HTR-8/SVneo (cell line): ENCODE measurements around the gene CHRNA5.

Experiments used
- DNase-seq: peaks from one replicate; pipeline ENCODE4 v3.0.0; 2011; ENCODE audit warnings: low spot score, mixed read lengths; ENCODE audit not compliant: insufficient read length
- FAIRE-seq: peaks from 2 replicates; lab custom pipeline; 2011; peaks lifted over from hg19 to GRCh38; lab: Jason Lieb, UNC

Gene CHRNA5

GRCh38 chr15:78618490-78618934 is 53.2 kb downstream of the CHRNA5 start:
- DNase-seq (peak; percentile 87), FAIRE-seq (peak; percentile 82)

GRCh38 chr15:78619022-78619950 is 54.0 kb downstream of the CHRNA5 start:
- FAIRE-seq (no peak), DNase-seq (no peak)

GRCh38 chr15:78620021-78620526 is 54.8 kb downstream of the CHRNA5 start:
- FAIRE-seq (no peak), DNase-seq (no peak)

DNA sequence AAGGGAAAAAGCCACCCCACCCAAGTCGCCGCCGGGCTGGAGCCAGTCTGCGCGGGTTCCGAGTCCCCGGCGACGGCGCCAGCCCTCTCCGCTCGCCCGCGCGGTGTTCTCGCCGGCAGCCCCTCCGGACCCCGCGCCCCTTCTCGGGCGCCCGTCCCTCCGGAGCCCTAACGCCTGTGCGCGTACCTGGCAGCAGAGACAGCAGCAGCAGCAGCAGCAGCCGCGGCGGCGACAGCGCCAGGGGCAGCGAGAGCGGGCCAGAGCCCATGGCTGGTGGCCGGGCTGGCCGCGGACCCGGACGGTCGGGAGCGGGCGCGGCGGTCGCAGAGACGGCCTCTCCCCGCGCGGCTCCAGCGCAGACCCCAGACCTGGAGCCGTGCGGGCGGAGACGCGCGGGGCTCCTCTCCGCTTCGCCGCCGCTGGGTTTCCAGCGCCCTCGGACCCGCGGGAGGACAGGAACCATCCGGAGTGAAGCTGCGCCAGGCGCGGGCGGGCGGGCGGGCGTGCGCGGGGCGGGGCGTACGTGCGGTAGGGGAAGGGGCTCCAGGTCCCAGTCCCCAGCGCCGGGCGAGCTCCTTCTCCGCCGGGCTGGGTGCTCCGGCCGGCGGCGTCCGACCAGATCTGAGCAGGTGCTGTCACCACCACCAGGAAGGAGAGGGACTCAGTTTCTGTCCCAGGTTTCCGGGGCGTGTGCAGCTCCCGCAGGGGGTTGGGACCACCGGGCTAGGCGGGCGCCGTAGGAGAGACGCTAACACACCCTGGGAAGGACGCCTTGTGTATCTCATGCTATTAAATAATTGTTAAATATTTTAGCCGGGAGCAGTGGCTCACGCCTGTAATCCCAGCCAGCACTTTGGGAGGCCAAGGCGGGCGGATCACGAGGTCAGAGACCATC is 55.5 kb downstream of the CHRNA5 start, which contains the start of gene CHRNA3:
CHRNA3 (minus strand) TSS at position 470 of the 895 bp plus-strand sequence; CDS start at position 268, 202 bp downstream.
- FAIRE-seq (no peak), DNase-seq (no peak)

GRCh38 chr15:78621810-78622402 is 56.6 kb downstream of the CHRNA5 start:
- DNase-seq: no peak
- no peak for FAIRE-seq

DNA sequence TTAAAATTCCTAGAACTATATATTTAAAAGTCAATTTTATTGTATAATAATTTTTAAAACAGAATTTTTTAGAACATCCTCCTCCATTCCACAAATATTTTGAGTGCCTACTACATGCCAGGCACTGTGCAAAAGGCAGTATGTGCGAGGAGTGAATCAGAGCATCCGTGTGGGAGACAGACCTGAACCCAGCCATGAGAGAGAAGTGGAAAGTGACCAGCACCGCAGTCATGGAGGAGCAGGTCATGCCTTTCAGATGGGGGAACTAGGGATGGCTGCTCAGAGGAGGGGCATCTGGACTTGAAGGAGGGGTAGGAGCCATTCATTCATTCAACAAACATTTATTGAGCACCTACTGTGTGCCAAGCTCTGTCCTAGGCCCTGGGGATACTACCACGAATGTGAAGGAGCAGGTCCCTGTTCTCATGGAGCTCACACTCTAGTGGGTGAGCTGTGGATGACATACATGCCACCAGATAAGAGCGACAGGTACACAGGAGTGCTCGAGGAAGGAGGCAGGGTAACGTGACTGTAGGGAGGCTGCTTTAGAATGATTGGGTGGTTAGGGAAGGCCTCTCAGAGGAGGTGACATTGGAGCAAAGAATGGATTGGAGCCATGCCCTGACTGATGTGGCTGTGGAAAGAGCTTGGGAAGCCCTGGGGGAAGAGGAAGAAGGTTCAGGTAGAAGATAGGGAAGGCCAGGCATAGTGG is 58.6 kb downstream of the CHRNA5 start:
- DNase-seq (no peak), FAIRE-seq (no peak)

DNA sequence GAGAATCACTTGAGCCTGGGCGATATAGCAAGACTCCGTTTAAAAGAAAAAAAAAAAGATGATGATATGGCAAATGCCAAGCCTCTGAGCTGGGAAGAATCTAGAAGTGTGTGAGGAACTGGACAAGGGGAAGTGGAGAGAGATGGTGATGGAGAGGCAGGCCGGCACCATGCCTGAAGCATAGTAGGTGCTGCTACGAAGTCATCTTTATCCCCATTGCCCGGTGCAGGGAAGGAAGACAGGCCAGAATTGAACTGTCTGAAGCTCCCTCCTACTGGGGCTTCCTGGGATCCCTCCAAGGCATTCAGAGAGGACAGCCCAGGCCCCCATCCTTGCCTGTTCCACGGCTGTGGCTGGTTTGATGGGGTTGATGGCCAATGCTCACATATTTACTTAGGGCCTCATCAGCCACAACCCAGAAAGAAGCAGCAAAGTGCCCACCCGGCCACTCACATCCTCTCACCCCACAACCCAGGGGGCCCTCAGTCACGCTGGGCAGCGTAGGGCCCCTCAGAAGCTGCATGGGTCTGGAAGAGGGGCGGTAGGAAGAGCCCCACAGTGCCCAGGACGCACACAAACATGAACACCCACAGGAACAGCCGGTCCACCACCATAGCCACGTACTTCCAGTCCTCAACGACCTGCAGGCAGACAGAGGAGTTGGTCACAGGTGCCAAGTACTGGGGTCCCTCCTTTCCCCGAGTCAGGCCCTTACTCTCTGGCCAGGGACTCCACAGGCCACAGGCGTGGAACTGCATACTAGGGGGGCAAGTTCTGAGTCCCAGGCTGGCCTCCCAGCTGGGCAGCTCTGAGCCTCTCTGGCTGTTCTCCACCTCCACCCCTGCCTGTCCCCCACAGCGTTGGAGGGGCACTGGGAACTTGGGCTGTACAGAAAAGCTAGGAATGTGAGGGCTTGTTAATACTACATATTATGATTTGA is 59.6 kb downstream of the CHRNA5 start:
- DNase-seq (no peak), FAIRE-seq (no peak)

DNA sequence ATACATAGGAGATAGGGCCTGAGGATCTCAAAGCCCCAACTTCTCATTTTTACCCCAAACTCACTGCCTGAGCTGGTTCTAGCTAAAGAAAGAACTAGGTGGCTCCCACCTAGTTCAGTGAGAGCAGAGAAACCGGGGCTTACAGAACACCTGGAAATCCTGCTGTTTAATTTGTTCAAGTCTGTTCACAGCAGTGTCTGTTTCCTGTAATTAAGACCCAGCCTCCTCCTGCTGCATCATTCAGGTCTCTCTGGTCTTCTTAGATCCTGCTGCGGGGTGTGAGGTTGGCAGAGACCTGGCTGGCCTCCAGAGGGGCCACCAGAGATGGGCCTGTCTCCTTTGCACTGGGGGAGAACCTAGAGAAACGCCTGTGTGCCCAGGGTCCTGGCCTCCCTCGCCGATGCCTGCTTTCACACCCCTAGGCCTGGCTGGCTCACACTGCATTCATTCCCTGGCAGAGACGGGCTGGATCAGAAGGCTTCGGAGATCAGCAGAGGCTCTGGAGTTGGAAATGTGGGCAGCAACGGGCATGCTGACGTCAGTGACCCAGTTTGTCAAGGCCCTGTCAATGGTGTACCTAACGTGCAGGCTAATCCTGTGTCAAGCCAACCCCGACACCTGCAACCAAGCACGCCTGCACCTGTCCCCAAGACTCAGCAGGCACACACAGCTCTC is 60.4 kb downstream of the CHRNA5 start:
- FAIRE-seq: no peak
- DNase-seq: no peak

- FAIRE-seq (no peak), DNase-seq (no peak)
Observed at GRCh38 chr15:78626381-78626995, 61.2 kb downstream of the CHRNA5 start.

DNA sequence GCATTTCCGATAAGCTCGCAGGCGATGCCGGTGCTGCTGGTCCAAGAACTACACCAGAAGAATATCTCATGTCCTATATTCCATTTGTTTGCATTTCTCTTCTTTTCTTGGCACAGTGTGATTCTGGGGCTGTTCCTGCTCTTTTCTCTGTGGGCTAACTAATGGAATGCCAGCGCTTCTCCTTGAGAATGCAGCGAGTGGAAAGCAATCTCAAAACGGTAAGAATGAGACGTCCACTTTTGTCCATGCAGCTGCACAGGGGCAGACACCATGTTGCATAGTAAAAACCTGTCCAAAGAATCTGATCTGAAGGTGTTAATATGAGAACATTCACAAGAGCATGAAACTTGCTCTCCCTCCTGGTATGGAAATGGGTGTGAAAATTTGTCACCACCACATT is 62.0 kb downstream of the CHRNA5 start:
- FAIRE-seq (no peak), DNase-seq (no peak)

GRCh38 chr15:78628227-78628626 is 62.9 kb downstream of the CHRNA5 start:
- FAIRE-seq (no peak), DNase-seq (no peak)

GRCh38 chr15:78629031-78629715 is 63.9 kb downstream of the CHRNA5 start:
- FAIRE-seq: peak; percentile 4
- DNase-seq: no peak

GRCh38 chr15:78629716-78630065 is 64.4 kb downstream of the CHRNA5 start:
- DNase-seq (no peak), FAIRE-seq (no peak)

GRCh38 chr15:78630886-78631633 is 65.7 kb downstream of the CHRNA5 start:
- no peak for DNase-seq
- FAIRE-seq: no peak

DNA sequence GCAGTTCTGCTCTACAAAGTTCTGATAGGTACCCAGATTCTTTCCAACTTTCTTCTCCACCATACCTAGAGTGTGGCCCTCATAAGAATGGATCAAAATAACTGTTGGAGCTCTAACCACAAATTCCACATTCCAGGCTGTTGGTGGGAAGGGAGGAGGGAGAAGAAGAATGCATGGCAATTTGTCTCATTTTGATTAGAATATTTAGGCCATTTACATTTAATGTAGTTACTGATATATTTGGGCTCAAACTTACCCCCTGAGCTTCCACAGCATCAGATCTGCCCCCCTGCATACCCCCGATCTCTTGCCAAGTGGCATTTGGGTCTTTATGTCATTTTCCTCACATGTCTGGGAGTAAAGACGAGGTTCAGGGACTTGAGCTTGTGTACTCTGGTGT is 68.0 kb downstream of the CHRNA5 start:
- no peak for DNase-seq

More for the DNA sequence above, 68.0 kb downstream of the CHRNA5 start:
- FAIRE-seq: no peak
